CD4-positive, alpha-beta T cell treated with Interleukin-21 for 1 hour (primary cell): ENCODE measurements around the gene DGKI.

Experiments used
- DNase-seq: peaks from one replicate; pipeline ENCODE4 v3.0.0-alpha.2; 2020

DGKI gene

GRCh38 chr7:137871170-137871915 lies 24.6 kb upstream of the DGKI start:
- DNase-seq = no peak

- DNase-seq = no peak
These were observed 23.9 kb upstream of the DGKI start for GRCh38 chr7:137870684-137871083.

DNA sequence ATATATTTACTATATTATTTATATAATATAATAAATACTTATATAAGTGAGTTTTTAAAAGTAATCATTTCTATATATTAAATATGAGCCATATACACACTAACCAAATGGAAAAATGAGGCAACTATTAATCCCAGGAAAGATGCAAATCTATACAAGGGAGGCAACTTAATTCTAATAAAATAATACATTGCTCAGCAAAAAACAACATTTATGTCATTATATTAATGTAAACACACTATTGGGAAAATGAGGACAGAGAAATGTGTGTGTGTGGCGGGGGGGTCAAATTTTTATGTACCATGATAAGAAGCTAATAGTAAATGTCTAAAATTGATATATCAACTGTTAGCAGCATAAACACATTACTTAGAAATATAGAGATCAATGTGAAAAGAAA lies 23.3 kb upstream of the DGKI start:
- no peak for DNase-seq

DNA sequence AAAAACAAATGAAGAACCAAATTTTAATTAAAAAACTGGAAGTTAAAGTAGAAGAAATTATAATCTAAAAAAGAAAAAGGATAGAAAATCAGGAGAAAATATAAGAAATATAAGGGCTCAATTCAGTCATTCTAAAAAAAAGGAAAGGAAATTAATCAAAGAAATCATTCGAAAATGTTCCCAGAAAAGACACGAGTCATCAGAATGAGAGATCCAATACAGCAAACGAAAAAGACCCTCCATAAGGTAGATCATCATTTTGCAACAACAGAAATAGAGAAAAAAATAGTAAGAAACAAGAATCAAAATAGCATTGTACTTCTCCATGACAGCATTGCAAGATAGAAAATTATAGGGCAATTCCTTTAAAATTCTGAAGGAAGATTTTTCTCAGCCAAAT lies 22.5 kb upstream of the DGKI start:
- no peak for DNase-seq

- DNase-seq = no peak
These were observed 20.5 kb upstream of the DGKI start for GRCh38 chr7:137867289-137867688.

DNA sequence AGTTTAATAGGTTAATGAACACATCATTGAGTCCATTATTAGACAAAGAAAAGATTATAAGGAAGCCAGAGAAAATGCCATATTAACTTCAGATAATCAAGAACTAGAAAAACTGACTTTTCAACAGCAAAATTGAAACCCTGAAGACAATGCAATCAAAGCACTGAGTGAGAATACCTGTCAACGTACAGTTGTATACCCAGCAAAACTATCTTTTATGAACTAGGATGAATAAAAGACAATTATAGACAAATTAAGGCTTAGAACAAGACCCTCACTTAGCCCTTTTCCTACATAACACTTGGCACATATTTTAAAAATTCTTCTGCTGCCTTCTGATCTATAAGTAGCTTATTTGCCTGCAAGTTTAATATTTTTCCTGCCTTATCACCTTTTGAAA lies 19.0 kb upstream of the DGKI start:
- DNase-seq = no peak

- DNase-seq = no peak
These were observed 16.2 kb upstream of the DGKI start for GRCh38 chr7:137862964-137863363.

DNA sequence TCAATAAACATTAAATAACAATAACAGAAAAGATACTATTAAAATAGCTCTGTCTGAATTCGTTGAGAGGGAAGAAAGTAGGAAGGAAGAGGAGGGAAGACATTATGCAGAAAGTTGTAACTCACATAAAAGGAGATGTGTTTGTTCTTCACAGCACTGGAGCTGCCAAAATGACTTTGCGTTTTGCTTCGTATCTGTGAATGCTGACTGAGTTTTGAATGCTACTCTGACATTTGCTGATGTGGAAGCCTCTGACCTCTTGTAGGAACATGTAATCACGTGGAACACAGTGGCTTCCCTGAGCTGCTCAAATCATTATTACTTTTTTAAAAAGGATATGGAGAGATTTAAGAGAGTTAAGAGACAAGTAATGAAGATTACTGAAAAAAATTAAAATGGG lies 15.6 kb upstream of the DGKI start:
- no peak for DNase-seq

DNA sequence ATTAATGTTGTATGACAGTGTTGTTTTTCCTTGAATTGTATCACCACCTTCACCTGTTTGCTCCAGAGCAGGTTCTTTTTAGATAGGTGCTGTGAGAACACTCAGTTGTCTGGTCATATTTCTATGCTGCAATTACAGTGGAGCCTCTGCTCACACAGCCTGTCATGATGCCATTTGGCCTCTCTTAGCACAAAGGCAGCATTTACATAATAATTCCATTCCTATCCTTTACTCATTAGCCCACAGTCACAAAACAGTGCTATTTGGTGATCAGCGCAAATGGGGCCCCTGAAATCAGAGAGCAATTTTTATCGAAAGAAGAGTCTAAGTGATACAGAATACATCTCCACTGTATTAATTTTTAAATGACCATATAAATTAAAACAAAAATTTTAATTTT lies 13.8 kb upstream of the DGKI start:
- DNase-seq = no peak

DNA sequence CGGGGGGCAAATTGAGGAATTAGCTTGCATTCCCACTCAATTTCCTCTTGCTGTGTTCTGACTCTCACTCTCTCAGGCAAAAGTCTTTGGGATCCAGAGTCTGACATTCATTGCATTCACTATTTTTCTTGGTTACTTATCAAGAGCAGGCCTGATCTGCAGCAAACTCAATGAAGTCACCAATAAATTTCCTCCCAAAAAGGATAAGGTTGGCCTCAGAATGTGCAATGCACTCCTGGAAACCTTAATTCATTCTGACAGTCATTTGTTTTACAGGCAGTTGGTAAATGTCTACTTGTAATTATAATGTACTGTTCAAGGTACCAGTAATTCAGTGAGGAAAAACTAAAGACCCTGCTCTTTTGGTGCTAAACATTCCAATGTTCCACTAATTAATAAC lies 6.3 kb upstream of the DGKI start:
- no peak for DNase-seq

DNA sequence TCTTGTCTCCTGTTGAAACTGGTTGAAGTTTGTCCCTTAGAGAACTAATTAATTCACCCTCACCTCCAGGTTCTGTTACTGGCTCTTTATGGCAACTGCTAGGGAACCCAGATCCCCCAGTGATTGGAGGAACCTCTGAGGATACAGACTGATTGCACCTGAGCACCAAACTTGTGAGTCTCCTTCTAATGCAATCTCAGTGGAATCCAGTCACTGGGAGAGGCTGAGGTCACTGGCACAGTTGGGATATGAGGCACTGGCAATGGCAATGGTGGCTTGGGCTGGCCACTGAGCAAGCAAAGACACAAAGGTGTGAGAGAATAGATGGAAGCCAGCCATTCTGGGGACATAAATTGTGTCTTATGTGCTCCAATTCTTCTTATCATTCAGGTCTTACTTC lies 5.3 kb upstream of the DGKI start:
- no peak for DNase-seq

DNA sequence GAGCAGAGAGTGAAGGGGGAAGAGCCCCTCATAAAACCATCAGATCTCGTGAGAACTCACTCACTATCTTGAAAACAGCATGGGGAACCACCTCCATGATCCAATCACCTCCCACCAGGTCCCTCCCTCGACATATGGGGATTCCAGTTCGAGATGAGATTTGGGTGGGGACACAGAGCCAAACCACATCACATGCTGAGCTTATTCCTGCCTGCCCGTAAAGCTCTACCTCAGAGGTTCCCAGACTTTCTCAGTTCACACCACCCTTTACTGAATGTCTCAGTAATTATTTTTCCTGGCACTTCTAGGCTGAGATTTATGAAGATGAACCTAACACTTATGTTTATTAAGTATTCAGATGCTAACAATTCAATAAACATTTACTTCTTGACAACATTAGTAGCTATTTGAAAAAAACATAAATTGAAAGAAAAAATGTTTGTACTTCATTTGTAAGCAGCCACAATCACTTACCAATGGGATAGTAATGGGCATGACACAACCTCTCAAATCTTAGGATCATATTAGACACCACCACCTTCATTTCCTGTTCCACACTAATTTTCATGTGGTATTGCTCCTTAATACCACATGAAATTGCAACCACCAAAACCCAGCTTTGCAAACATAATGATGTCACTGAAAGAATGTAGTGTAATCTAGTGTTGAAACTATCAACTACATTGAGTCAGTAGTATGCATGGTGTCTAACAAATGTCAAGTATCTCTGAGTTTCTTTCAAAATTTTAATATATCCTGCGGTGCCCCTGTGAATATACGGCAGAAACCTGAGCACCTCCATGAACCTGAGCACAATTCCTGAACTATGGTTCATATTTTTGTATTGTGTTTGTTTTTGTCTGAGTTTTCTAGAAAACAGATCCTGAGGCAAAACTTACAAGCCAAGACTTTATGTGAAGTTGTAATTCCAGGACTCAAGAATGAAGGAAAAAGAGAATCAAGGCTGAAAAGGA lies 4.5 kb upstream of the DGKI start:
- DNase-seq = no peak

GRCh38 chr7:137850571-137850970 lies 3.8 kb upstream of the DGKI start:
- no peak for DNase-seq

DNA sequence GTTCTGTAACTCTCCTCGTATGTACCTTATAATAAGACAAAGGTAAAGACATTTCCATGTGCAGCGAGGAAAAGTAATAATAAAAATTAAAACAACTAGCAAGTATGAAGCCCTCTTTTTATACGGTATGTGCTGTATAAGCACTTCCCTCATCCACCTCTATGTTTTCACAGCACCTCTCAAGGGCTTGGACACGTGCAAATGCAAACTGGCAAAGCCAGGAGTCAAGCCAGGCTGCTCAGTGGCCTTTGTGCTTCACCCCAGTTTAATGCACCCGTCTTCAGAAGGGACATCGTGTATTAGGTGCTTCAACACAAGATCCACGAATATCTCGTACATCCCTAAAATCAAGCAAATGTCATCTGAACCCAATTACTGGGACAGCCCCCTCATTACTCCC lies 1.3 kb upstream of the DGKI start:
- no peak for DNase-seq

- no peak for DNase-seq
These were observed 835 bp upstream of the DGKI start for GRCh38 chr7:137847568-137848050.

DNA sequence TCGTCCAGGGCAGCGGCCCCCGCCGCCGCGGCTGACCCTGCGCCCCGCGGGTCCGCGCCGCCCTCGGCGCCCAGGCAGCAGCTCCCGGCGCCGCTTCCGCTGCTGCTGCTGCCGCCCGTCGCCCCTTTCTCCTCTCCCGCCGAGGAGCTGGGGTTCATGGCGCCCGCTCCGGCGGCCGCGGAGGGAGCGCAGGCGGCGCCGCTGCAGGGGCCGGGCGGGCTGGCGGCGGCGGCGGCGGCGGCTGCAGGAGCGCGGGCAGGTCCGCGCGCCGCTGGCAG lies 286 bp downstream of the DGKI start:
- DNase-seq = no peak

GRCh38 chr7:137844677-137845425 lies 1.9 kb downstream of the DGKI start:
- no peak for DNase-seq

DNA sequence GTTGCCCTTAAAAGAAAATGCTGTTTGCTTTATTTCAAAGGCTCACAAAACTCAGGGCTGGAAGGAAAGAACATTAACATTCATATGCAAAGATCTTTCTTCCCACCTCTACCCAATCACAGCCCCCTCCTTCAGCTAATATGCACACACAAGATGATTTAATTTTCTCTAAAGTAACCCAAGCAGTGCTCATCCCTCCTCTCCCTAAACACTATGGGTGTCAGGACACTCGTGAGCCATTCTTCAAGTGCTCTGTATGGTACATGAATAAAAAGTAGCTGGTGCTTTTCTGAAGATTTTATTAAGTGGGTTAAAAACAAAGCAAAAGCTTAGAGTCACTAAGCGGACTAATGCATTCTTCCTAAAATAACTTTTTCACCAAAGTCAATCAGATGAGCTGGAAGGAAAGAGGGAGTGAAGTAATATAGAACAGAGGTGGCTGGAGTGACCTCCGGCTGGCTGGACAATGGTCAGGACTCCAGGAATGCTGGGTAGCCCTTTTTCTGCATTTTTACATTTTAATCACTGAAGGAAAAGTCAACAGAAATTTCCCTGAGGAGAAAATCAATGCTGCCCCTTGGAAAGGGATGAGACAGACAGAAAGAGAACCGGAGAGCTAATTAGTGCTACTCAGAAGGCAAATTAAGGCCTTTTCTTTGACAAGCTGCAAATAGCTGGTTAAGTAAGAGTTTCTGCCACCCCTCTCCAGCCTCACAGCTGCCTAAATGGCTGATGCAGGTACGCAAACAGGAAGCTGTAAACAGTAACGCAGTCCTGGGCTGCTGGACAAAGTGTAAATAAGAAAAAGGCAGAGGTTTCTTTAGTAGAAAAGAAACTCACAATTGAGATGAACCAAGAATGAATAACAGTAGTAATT lies 6.6 kb downstream of the DGKI start:
- no peak for DNase-seq

DNA sequence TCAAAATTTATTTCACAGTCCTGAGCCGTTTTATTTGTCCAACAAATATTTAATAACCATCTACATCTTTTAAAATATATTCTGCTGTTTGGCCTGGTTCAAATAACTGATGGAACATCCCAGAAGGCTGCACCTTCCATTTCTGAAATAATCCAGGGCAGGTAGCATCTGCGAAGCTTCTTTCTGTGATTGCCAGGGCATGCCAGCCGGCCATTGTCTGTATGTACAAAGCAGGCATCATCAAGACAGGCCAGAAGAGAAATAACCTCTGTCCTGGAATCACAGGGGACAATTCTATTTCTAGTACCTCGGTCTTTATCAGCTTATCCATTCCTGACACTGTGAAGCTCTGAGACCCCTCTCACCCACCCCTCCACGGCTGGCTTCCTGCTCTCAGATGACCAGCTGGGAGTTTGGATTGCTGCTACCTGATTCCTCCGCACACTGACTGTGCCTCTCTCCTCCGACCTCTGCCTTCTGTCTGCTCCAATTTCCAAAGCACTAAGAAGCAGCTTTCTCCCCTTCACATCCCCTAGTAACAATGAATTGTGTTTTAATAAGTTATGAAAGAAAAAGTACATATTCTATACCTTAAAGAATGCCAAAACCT lies 8.0 kb downstream of the DGKI start:
- no peak for DNase-seq

- DNase-seq = no peak
These were observed 10.2 kb downstream of the DGKI start for GRCh38 chr7:137836541-137836940.

DNA sequence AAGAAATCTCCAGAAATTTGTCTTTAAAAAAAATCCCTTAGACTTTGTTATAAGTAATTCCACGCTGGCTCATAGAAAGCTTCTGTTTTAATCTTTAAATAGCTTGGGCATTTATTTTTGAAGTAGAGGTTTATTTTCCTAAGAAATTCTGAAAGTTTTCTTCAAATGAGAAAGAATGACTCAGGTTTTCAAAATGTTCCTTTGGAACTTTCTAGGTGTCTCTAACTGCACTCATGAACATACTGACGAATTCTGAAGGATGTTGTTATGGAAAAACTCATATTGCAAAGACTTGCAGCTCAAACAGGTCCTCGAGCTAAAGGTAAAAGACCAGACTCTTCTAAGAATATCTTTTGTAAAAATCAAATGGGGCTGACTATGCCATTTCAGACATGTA lies 10.7 kb downstream of the DGKI start:
- no peak for DNase-seq

DNA sequence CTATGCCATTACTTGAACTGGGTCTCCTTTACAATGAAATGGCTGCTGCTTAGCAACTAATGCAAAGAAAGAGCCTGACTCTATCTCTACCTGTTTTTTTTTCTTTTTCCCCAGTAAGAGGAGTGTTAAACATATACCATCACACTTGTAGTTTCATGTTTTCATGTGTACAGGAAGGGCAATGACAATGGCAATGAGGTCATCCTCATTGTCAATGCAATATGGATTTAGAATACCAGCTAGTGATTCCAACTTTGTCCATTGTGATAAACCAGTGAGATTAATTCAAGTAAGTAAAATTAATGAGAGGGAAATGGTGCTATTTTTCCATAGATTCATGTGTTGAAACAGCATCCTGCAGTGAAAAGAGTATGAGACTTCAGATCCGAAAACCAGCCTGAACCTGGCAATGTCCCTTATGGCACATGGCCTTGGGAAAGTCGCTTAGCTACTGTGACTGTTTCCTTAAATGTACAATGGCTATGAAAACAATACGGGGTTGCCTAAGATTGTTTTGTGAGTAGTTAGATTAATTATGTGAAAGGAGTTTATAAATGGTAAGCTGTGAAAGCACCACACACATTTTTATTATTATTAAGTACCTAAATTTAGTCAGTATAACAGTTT lies 11.2 kb downstream of the DGKI start:
- no peak for DNase-seq
